Trophoblast cell (in vitro differentiated cells and primary cell): ENCODE data around the gene ANKRD45.
"Not testable (repeated sequence)": the region's sequence is repeated elsewhere in the genome, so short reads cannot be mapped to it uniquely, and the experiment has no call there.

Experiments
- DNase-seq, 2 donors: peaks; one replicate each; pipeline ENCODE4 v3.0.0-alpha.2; 2016
- H2AFZ ChIP-seq: 2 replicates; pipeline ENCODE4 v1.6.1; 2013; ENCODE audit warnings: low read length, moderate library complexity, mild to moderate bottlenecking; ENCODE audit not compliant: insufficient read depth, poor library complexity
- H2AK5ac ChIP-seq: 2 replicates; pipeline ENCODE4 v1.6.1; 2013; ENCODE audit warnings: mild to moderate bottlenecking, low read length
- H2BK120ac ChIP-seq: 2 replicates; pipeline ENCODE4 v1.6.1; 2013; ENCODE audit warnings: low read length, mild to moderate bottlenecking, moderate library complexity; ENCODE audit not compliant: insufficient read depth, poor library complexity
- H2BK12ac ChIP-seq: 2 replicates; pipeline ENCODE4 v1.6.1; 2013; ENCODE audit warnings: mild to moderate bottlenecking, low read length, moderate library complexity
- H2BK5ac ChIP-seq: 2 replicates; pipeline ENCODE4 v1.6.1; 2013; ENCODE audit warnings: low read length, low read depth, moderate library complexity, mild to moderate bottlenecking; ENCODE audit not compliant: poor library complexity
- H3K14ac ChIP-seq: 2 replicates; pipeline ENCODE4 v1.6.1; 2013; ENCODE audit warnings: mild to moderate bottlenecking, low read length
- H3K18ac ChIP-seq: 2 replicates; pipeline ENCODE4 v1.6.1; 2013; ENCODE audit warnings: mild to moderate bottlenecking, low read length
- H3K23ac ChIP-seq: 2 replicates; pipeline ENCODE4 v1.6.1; 2013; ENCODE audit warnings: low read length
- H3K27ac ChIP-seq: 2 replicates; pipeline ENCODE4 v1.5.1; 2013; ENCODE audit warnings: low read depth, mild to moderate bottlenecking, inconsistent platforms, low read length, moderate library complexity
- H3K27me3 ChIP-seq: 2 replicates; pipeline ENCODE4 v1.6.1; 2013; ENCODE audit warnings: inconsistent platforms, mild to moderate bottlenecking, low read length, moderate library complexity; ENCODE audit not compliant: insufficient read depth
- H3K36me3 ChIP-seq, 2 experiments: 1 replicate in 1 of 2; 2 replicates in 1 of 2; pipeline ENCODE4 v1.6.1; 2013; ENCODE audit warnings: low read length in 2 of 2, mild to moderate bottlenecking in 2 of 2, moderate library complexity in 1 of 2; ENCODE audit not compliant: insufficient read depth in 2 of 2, control insufficient read depth in 1 of 2
- H3K4ac ChIP-seq: 2 replicates; pipeline ENCODE4 v1.6.1; 2013; ENCODE audit warnings: low read depth, mild to moderate bottlenecking, low read length, moderate library complexity
- H3K4me1 ChIP-seq, 2 experiments: 1 replicate in 1 of 2; 2 replicates in 1 of 2; pipeline ENCODE4 v1.6.1; 2013; ENCODE audit warnings: low read length in 2 of 2, mild to moderate bottlenecking in 2 of 2, moderate library complexity in 1 of 2; ENCODE audit not compliant: insufficient read depth in 2 of 2, control insufficient read depth in 1 of 2
- H3K4me2 ChIP-seq: 2 replicates; pipeline ENCODE4 v1.6.1; 2013; ENCODE audit warnings: inconsistent platforms, mild to moderate bottlenecking, low read length, moderate library complexity
- H3K4me3 ChIP-seq: 2 replicates; pipeline ENCODE4 v1.5.1; 2013; ENCODE audit warnings: mild to moderate bottlenecking, low read depth, low read length, inconsistent platforms
- H3K79me1 ChIP-seq: one replicate; pipeline ENCODE4 v1.6.1; 2013; ENCODE audit warnings: low read length
- H3K79me2 ChIP-seq: 2 replicates; pipeline ENCODE4 v1.6.1; 2013; ENCODE audit warnings: low read length, mild to moderate bottlenecking; ENCODE audit not compliant: control insufficient read depth, insufficient read depth, poor library complexity
- H3K9ac ChIP-seq: 2 replicates; pipeline ENCODE4 v1.6.1; 2013; ENCODE audit warnings: mild to moderate bottlenecking, low read length
- H3K9me3 ChIP-seq: 2 replicates; pipeline ENCODE4 v1.6.1; 2013; ENCODE audit warnings: low read depth, mild to moderate bottlenecking, control low read depth, inconsistent platforms, low read length; ENCODE audit not compliant: insufficient read depth
- H4K12ac ChIP-seq: 2 replicates; pipeline ENCODE4 v1.6.1; 2013; ENCODE audit warnings: low read depth, mild to moderate bottlenecking, low read length, moderate library complexity
- H4K8ac ChIP-seq: 2 replicates; pipeline ENCODE4 v1.6.1; 2013; ENCODE audit warnings: low read depth, mild to moderate bottlenecking, low read length, moderate library complexity
- H4K91ac ChIP-seq: one replicate; pipeline ENCODE4 v1.6.1; 2013; ENCODE audit warnings: low read depth, mild to moderate bottlenecking, low read length, moderate library complexity
- WGBS: extraction: QIAGEN DNeasy Blood & Tissue Kit; methylation state at CpG from one replicate; pipeline ENCODE4 v1.1.7; 2013; ENCODE audit warnings: missing lambda C conversion rate; ENCODE audit not compliant: insufficient read length, insufficient coverage; ENCODE audit errors: extremely low coverage; 5-methylcytosine and 5-hydroxymethylcytosine counted together

Gene ANKRD45

GRCh38 chr1:173680152-173680551, 10.5 kb upstream of the ANKRD45 start:
- not testable (repeated sequence) for H4K12ac ChIP-seq, H4K8ac ChIP-seq, H3K79me1 ChIP-seq, H3K79me2 ChIP-seq, H3K14ac ChIP-seq, H2AFZ ChIP-seq, H3K4me1 ChIP-seq, H3K4me2 ChIP-seq, H3K4me3 ChIP-seq, DNase-seq, H3K4ac ChIP-seq, H3K18ac ChIP-seq, H3K9me3 ChIP-seq, H3K36me3 ChIP-seq, H2AK5ac ChIP-seq, H3K9ac ChIP-seq, H2BK5ac ChIP-seq, H2BK120ac ChIP-seq, H3K27ac ChIP-seq, H3K27me3 ChIP-seq, H3K23ac ChIP-seq, H4K91ac ChIP-seq, H2BK12ac ChIP-seq
- no CpG with 5 or more reads among the region's 5 CpGs for WGBS

DNA sequence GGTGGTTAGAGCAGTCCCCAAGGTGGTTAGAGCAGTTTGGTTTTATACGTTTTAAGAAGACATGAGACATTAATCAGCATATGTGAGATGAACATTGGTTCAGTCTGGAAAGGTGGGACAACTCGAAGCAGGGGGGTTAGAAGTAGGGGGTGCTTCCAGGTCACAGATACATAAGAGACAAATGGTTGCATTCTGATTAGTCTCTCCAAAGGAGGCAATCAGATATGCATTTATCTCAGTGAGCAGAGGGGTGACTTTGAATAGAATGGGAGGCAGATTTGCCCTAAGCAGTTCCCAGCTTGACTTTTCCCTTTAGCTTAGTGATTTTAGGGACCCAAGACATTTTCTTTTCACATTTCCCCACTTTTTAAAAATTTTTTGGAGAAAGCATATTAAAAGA, 4.8 kb upstream of the ANKRD45 start:
- not testable (repeated sequence) for H4K8ac ChIP-seq, H3K4me2 ChIP-seq, H2AFZ ChIP-seq, H4K91ac ChIP-seq, H3K9me3 ChIP-seq, H3K27ac ChIP-seq, H2BK120ac ChIP-seq, H3K79me1 ChIP-seq, H3K27me3 ChIP-seq, H3K36me3 ChIP-seq, H3K18ac ChIP-seq, H3K79me2 ChIP-seq, H4K12ac ChIP-seq, DNase-seq, H3K4ac ChIP-seq, H2AK5ac ChIP-seq, H3K9ac ChIP-seq, H2BK5ac ChIP-seq, H3K4me3 ChIP-seq, H2BK12ac ChIP-seq, H3K4me1 ChIP-seq, H3K14ac ChIP-seq, H3K23ac ChIP-seq
- no CpG with 5 or more reads among the region's 2 CpGs for WGBS

DNA sequence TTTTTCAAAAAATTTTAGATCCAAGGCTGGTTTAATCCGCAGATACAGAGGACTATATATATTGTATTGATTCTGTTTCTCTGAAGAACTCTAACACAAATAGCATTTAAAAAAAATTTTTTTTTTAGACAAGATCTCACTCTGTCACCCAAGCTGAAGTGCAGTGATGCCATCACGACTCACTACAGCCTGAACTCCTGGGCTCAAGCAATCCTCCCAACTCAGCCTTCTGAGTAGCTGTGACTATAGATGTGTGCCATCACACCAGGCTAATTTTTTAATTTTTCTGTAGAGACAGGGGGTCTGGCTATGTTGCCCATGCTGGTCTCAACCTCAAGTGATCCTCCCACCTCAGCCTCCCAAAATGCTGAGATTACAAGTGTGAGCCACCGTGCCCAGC, 3.0 kb downstream of the ANKRD45 start:
- Histone ChIP-seq H3K9ac (no peak overlapping the region), H4K8ac (no peak overlapping the region), H3K23ac (no peak overlapping the region), H3K79me1 (no peaks in the 10 kb centered on the region), H4K12ac (no peak overlapping the region), H3K79me2 (no peaks in the 10 kb centered on the region), H3K27ac (no peak overlapping the region), H3K4me3 (no peak overlapping the region), H3K27me3 (peaks cover 4% of the 10 kb centered on the region), H3K4ac (no peak overlapping the region), H2BK120ac (no peak overlapping the region), H3K36me3 (no peaks in the 10 kb centered on the region), H2AK5ac (no peak overlapping the region), H2BK5ac (no peak overlapping the region), H2AFZ (no peak overlapping the region), H3K4me1 (peaks cover 5% of the 10 kb centered on the region in 2 experiments), H3K4me2 (no peak overlapping the region), H3K9me3 (peaks cover 2% of the 10 kb centered on the region), H3K14ac (no peak overlapping the region), H3K18ac (no peak overlapping the region), H2BK12ac (no peak overlapping the region), H4K91ac (no peak overlapping the region)
- WGBS, result no CpG with 5 or more reads among the region's 3 CpGs
- DNase-seq, result no peak

DNA sequence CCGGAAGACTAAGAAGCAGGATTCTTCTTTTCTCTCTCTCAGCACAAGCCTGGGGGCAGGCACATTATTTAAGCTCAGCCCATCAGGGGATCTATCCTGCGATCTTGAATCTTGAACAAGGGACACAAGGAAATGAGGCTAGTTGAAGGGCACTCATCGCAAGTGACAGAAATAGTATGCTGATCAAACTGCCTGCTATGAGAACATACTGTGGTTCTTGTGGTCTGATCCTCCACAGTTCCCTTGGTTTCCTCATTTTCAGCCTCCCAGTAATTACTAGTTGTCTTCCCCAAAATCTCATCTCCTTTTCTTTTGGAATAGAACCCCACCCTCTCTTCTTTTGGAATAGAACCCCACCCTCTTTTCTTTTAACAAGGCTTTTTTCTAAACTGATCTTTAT, 6.5 kb downstream of the ANKRD45 start:
- Histone ChIP-seq H3K9me3 (no peaks in the 10 kb centered on the region), H3K23ac (no peak overlapping the region), H3K27me3 (no peaks in the 10 kb centered on the region), H3K4ac (no peak overlapping the region), H3K4me2 (no peak overlapping the region), H3K27ac (no peak overlapping the region), H3K14ac (no peak overlapping the region), H3K79me1 (no peaks in the 10 kb centered on the region), H3K36me3 (no peaks in the 10 kb centered on the region), H3K4me3 (no peak overlapping the region), H2AFZ (no peak overlapping the region), H3K9ac (no peak overlapping the region), H3K18ac (no peak overlapping the region), H2BK120ac (no peak overlapping the region), H2BK12ac (no peak overlapping the region), H4K91ac (no peak overlapping the region), H3K79me2 (no peaks in the 10 kb centered on the region), H4K12ac (no peak overlapping the region), H2AK5ac (no peak overlapping the region), H3K4me1 (no peaks in the 10 kb centered on the region), H4K8ac (no peak overlapping the region), H2BK5ac (no peak overlapping the region)
- WGBS, result no CpG with 5 or more reads among the region's 3 CpGs
- no peak for DNase-seq
